Hematopoietic multipotent progenitor cell treated with erythropoietin and hydrocortisone succinate and interleukin-3 and kit ligand, for 6 days (in vitro differentiated cells): ENCODE measurements around the gene DLGAP1.

ENCODE experiments used
- DNase-seq: peaks from one replicate; pipeline ENCODE4 v3.0.0-alpha.2; 2015

The DLGAP1 gene

DNA sequence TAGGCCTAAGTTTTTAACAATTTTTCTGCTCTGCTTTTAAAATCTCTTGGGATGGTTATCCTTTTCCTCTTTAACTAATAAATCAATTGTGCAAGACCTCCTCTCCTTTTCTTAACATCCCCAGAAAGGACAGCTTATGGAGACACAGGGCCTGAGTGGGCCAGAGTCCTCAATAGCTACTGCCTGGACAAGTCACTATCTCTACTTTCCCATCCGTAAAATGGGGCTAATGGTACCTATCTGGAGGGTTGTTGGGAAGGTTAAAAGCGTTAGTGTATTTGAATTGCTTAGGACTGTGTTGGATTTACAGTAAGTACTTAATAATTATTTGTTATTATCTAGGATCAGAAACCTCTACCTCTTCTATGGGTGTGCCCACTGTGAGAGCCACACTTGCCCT lies 945.1 kb downstream of the DLGAP1 start:
- DNase-seq, result no peak

DNA sequence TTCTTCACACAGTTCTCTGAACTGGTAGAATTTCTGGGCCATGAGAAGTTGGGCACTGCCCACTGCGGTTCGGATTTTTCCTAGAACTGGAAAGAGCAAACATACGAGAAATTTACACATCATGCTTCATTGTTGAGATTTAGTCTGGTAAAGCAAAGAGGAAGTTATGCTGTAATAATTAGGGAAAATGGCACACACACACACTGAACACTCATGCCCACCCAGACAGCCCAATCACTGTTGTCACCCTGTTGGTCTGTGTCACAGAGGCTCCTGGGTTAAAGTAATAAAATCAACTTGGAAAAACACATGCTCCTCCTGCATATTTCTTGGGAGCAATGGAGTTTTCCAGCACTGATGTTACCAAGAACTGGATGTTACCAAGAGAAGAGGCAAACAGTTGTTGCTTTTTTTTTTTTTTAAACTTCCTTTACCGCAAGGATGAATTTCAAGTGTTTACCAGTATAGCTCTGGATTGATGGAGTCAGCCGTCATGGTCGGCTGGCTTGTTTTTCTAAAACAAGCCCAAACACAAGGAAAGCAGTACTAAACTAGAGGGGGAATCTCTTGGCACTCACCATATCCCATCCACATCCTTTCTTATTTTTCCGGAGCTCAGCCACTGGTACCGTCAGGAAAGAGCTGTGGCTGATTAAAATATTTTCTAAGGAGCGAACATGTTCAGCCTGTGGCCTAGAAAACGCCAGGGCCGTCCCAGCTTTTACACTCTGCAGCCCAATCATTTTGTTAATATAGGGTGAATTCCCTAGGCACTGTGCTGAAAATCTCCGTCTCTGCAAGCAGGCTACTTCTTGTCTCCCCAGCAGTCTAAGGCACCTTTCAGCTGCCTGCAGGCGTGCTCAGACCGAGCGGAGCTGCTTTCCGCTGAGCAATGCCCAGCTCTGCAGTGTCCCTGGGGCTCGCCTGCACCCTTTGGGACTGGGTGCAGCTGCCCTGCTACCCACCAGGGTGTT lies 946.2 kb downstream of the DLGAP1 start:
- no peak for DNase-seq

DNA sequence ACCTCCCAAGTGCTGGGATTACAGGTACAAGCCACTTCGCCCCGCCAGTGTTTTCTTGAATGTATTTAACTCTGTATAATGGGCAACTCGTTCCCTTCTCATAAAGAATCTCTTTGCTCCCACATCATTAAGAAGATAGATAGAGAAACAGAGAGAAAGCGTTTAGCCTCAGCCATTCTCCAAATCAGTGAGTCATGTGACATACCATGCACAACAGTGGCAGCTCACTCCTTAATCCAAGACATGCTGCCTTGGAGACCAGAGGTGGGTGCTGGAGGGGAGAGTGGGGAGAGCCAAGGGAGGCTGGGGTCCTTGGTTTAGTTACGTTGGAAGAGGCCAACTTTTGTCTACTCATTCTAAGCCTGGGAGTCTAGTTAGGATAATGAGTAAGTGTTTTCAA lies 950.5 kb downstream of the DLGAP1 start:
- DNase-seq, result no peak

DNA sequence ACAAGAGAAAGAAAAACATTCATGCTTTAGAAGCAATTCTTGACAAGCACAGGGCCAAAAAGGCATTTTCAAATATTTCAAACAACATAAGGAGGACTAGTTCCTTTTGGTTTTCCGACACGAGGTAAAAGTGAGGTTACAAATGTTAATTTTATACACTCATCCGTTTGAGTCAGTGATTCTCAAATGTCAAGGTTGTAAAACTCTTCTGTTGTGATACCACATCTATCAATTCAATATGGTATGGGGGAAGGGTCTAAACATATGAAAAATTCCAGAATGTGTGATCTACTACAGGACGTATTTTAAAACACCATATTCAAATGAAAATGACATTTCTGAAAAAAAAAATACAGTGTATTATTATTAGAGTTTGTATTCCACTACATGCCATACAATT lies 952.5 kb downstream of the DLGAP1 start:
- no peak for DNase-seq

DNA sequence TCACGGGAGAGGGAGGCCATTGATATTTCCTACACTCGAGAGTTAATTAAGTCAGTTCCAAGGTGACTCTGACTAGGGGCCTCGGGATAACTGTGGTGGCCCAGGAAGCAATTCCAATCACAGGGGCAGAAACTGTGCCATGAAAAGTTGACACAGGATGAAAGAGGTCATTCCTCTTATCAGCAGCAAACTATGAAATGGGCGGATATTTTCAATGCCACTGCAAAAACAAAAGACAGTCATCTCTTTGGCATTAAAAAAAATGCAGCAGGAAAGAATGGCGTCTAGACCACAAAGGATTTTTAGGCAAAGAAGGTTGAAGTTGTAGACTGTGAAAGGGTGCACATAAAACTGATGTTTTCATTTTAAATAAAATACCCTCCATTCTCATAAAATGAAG lies 955.1 kb downstream of the DLGAP1 start:
- no peak for DNase-seq

DNA sequence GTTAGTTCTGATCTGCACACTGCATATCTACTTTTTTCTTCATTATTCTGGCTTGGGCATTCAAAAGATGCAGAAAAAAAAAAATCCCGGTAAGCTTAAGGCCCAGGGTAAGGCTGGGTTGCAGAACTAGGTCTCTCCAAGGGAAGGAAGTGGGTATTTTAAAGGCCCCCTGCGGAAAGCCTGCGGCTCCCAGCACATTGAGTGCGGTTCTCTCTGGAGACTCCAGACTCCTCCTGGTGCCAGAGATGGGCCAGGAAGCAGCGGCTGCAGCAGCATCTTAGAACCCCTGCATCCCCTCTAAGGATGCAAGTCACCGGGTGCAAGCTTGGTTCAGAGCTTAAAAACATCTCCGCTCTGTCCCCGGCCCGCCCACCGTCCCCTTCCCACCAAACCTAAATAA lies 955.6 kb downstream of the DLGAP1 start:
- DNase-seq, result no peak

DNA sequence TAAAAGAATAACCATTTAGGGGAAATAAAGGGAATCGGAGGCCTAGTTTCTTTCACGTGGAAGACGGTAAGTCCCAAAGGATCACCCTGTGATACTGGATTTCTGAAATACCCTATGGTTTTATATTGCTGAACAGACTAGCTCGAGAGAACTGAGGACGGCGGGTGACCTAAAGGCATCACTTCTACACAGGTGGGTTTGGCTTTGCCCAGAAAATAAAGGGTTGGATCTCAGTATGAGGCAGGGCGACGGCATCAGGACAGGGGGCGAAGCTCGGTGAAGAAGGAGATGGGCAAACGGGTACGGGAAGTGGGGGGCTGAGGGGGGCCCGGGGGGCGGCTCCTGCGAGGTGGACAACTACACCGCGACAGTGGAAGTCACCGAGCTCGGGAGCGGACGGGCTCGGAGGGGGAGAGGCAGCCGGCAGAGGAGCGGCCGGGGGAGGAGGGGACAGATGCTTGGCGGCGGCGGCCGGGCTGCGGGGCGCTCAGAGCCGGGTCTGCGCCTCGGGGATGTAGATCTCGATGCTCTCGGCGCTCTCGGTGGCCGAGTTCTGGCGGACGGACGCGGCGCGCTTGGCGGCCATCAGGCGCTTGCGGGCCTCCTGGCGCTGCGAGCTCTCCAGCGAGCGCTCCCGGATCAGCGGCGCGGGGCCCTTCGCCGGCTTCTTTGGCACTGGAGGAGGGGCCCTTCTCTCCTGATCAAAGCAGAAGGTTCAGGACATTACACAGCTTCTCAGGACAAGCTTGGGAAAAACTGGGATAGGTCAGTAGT lies 956.2 kb downstream of the DLGAP1 start:
- peak; percentile 50 for DNase-seq

DNA sequence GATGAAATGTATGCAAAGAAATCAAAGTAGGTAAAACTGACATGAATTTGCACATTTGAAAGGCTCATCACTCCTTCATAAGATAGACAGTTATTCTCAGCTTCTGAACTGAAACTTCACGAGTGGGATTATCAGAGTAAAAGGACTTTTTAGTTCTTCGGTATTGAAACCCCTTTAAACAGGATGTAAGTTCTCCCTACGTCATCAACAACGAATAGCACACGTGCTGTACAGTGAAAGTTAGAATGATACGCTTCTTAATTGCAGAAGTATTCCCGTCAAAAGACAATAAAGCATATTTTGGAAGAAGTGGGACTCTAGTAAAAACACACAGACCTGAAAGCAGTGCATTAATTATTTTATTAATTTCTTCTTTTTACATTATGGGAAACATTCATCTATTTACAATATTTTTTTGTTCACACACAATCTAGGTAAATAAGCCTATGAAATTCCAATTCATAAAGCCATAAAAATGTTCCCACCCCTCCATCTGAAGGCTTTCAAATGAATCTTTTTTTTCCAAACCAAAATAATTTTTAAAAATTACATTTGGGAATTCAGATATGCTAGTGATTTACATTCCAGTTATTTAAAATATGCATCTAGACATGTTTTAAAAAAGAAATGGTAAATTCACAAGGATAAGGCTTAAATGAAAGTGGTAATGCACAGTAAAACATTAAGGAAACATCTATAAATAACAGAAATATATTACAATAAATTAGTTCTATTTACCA lies 959.2 kb downstream of the DLGAP1 start:
- no peak for DNase-seq

DNA sequence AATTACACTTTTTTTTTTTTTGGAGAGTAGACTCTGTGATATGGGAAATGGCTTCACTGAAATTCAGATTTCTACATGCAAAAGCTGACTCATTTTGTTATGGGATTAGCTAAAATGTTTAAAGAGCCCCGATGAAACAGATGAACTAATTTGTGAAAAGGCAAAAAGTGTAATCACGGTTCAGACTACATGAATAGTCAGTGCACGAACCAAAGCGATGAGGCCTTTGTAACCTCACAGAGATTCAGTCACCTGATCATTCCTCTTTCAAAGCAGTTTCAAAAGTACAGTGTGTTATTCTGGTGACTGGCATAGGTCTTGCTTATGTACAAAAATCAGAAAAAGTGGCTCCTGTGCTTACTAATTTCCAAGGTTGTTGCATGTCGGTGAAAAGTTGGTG lies 960.5 kb downstream of the DLGAP1 start:
- no peak for DNase-seq

DNA sequence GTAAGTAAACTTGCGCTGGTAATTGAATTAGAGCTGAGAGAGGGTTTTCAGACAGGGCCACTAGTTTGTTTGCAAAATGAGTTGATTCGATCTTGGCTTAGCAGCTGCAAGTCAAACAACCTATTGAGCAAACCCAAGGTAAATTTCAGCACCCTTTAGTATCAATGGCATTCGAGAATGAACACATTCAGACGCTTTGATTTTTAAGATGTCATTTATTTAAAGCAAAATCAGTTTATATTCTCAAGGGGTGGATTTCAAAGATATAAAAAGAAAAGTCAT lies 960.9 kb downstream of the DLGAP1 start:
- DNase-seq, result no peak

DNA sequence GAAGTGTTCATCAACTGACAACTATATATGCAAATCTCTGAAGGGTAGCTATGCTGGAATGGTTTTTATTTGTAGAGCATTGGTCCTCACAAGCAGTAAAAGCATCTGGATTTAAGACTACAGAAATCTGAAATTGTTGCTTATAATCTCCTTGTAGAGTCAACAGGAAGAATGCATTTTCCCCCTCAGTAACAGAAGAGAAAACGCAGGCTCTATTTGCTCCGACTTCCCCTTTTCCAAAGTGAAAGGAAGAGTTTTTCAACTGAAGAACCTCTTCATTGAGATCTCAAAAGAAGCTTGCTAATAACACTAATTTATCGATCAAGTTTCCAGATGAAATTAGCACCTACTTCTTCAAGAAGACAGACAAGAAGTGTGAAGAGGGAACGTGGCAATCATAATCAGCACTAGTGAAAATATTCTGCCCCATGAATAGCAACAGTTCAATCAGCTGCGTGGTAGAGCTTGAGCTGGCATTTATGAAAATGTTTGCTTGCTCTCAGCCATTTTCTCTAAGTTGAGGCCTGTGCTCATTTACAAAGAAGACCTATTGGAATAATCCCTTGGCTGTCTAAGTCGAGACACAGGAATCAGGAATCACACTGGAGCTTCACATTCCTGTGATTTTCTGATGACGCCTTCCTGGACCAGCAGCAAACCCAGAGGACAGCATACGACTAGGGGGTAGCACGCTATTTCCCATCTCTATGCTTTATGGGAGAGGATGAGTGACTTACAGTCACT lies 961.4 kb downstream of the DLGAP1 start:
- DNase-seq, result peak; percentile 51

DNA sequence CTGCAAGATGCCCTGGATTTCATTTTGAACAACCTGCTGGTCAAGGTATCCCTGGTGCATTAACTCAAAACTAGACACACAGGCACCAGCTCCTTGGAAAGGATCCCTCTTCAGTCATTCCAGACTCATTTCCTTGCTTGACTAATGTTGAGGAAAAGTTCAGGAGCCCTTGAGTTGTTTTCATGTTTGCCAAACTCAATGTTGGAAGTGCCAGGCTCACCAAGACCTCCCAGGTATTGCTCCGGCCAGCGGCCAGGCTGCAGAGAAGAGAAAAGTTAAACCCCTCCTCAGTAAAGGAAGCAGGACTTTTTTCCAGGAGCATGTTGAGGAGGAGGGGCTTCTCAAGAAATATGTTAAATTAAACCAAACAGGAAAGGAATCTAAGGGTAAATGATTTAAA lies 962.4 kb downstream of the DLGAP1 start:
- DNase-seq, result no peak

DNA sequence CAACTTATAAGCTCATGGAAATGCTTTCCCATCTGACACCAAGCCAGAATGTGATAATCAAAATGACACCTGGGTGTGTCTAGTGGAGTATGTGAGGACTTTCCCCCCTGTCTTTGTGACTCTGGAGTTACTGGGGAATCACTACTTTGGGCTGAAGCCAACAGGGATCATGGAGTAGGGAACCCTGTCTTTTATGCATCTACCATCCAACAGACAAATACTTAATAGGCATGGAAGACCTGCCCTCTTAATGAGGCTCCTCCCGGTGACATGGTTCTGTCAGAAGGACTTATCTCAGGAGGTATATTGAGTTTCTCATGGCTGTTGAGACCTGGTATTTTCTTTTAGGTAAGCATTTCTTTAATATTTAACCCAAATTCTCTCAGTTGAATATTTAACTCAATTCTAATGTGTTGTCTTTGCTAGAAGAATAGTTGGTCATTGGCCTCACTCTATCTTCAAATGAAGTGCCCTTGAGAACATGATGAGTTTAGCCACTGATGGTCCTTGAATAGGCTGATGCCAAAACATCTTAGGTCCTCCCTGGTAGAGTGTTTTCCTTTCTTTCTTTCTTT lies 963.0 kb downstream of the DLGAP1 start:
- DNase-seq, result no peak

DNA sequence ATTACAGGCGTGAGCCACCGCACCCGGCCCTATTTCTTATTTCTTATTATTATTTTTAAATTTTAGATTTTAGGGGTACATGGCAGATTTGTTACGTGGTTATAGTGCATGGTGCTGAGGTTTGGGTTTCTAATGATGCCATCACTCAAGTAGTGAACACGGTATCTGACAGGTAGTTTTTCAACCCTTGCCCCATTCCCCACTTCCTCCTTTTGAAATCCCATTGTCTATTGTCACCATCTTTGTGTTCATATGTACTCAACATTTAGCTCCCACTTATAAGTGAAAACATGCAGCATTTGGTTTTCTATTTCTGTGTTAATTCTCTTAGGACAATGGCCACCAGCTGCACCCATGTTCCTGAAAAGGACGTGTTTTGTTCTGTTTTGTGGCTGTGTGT lies 965.6 kb downstream of the DLGAP1 start:
- DNase-seq, result no peak

DNA sequence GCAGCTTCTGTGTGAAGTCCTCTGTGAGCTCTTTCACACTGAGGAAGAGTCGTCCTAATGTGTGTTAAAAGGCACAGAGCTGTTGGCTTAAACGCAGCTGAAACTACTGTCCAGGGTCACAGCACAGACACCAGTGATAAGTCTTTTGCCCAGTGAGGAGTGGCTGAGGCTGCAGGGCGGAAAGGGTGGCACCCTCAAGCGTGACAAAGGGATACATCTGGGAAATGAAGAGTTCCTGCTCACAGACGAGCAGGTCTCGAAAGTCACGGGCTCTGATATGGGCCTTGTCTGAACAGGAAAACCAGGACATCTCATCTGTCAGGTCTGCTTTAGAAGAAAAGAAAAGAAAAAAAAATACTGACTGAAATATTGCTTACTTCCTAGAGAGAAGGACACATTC lies 968.6 kb downstream of the DLGAP1 start:
- DNase-seq, result peak; percentile 60

DNA sequence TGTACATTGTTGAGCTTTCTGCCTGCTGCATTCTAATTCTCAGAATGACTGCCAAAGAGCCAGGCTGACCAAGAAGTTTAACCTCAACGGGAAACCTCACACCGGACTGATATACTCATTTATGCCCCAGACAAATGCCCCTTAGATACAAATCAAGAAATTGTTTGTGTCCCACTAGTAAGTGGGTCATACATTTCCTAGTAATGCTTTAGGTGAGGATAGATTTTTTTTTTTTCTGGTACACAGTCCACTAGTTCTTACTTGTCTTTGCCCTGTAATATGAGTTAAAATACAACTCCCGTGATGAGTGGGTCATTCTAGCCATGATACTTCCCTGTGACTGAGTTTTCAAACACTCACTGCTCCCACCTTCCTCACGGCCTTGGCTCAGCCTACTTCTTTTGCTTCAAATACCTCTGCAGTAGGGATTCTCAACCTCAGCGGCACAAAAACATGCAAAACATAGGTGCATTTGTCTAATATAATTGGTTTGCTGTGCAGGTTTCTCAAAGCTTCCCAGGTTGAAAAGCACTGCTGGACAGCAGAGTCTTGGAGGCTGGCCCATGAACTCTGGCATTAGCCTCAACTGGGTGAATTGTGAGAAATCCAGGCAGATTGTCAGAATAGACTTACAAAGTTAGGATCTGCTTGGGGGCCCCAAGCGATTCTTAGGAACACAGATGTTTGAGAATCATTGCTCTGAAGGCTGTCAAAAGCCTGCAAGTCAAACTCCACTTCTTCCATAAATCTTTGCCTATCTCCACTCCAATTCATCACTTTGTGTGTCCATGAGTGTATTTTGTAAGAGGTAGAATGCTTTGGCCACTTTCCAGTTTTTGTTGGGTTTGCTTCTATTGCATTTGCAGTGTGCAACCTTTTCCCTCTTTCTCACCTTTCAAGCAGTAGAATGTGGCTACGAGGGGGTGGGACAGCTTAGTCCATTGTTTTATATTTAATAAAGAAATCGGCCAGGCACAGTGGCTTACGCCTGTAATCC lies 969.7 kb downstream of the DLGAP1 start:
- no peak for DNase-seq

DNA sequence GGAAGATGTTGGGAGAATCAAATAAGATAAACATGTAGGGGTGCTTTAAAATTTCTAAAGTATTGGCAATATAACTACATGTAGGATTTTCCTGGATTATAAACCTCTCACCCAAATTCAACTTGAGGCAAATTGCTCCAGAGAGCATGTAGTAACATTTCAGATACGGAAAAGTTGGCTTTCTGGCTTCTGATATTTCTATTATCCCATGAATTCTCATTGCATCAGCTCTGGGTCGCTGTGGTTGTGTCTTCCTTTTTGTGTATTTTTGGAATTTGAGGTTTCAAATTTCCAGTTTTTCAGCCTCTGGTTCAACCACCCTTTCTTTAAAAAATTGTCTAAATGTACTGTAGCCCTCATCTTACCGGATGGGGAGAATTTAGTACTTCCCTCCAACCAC lies 972.8 kb downstream of the DLGAP1 start:
- DNase-seq, result no peak

DNA sequence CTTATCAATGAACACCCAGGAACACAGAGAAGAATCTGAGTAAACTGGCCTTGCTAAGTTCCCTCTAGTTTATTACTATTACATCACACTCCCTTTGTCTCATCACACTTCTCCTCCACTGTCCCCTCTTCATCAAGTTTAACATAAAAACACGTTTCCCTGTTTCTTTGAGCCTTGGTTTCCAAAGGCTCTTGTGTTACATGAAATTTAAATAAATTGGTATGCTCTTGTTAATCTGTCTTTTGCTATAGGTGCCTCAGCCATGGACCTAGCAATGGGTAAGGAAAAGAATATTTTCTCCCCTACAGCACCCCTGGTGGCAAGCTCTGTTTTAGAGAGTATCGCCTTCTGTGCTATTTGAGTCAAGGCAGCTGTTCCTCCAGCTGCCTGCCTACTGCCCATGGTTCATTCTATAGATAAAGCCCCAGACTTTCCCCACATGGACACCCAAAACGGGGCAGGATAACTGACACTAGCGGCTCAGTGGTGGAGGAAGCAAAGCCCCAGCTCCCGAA lies 973.4 kb downstream of the DLGAP1 start:
- peak; percentile 73 for DNase-seq

DNA sequence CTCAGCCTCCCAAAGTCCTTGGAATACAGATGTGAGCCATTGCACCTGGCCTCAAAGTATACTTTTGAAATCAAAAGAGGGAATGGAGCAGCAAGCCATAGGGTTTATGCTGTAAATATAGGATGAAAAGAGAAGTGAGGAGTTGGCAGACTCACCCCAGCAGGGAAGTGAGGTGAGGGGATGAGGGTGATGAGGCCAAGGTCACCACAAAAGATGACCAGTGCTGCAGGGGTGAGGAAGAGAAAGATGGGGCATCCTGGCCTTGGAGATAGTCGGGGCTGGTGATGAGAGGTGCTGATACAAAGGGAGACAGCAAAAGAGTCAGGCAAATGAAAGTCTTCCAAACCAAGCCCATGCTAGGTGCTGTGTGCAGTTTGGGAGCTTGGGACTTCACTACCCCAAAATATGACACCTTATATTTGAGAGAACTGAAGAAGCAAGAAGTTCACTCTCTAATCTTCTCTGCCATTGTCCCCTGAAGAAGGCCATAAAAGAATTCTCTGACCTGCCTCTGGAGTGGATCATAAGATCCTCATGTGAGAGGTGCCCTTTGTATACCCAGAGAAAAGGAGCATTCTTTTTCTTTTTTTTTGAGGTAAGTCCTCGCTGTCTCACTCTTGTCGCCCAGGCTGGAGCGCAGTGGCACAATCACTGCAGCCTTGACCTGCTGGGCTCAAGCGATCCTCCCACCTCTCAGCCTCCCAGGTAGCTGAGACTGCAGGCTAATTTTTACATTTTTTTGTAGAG lies 974.1 kb downstream of the DLGAP1 start:
- DNase-seq, result no peak

DNA sequence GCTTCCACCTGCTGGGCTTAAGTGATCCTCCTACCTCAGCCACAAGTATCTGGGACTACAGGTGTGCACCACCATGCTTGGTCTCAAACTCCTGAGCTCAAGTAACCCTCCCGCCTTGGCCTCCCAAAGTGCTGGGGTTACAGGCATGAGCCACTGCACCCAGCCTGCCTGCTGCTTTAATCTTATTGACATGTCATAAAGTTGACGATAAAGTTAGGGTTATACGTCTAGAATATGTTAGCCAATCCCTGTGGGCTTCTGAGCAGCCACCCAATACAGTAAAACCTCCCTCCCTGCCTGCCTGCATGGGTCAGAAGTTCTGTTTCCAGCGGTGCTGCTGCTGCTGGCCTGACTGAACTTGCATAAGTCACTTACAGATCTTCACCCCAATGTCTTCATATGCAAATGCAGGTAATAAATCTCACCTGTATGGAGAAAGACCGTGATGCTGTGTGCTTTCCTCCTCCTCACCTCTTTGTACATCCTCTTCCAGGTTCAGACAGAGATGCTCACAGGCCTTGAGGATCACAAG lies 975.1 kb downstream of the DLGAP1 start:
- DNase-seq, result no peak
